Measurements from ENCODE around the gene PRKAR1A.
"Not testable (repeated sequence)": the region's sequence is repeated elsewhere in the genome, so short reads cannot be mapped to it uniquely, and the experiment has no call there.

PRKAR1A gene

DNA sequence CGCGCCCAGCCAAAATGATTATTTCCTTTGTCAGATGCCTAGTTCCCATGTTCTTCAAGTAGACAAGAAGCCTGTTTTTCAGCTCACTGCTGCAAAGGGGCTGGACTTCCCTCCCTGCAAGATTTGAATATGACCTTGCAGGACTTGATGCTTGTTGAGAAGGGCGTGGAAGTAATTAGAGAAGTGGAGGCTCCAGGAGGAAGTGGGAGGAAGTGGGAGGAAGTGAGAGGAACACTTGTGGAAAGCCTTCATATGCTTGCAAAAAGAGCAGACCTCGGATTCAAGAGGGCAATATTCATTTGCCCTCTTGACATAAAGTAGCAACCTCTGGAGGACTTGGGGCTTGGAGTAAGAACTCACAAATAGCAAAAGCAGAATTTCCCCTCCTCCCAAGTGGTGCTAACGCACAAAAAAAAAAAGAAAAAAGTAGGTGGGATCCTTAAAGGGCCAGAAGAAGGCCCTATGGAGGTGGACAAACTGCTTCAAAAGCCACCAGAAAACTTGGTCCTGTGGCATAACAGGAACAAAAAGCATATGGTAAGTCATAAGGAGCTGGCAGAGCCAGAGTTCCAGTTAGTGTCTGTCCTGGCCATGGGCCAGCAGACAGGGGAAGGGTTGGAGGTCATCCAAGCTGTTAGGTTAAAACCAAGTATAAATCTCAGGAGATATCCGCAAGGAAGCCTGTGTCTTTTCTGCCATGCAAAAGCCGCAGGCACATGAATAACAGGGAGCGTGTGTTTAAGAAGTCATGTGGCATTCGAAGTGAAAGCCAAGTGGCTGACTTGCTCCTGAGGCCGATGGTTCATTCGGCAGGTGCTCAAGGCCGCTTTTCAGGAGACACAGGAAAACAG lies 20.6 kb upstream of the PRKAR1A start:
- no peaks in the 10 kb centered on the region for H3K4me1 ChIP-seq (ENCODE audit: control insufficient read depth, insufficient read depth, low read length)
- no peaks in the 10 kb centered on the region for H3K36me3 ChIP-seq (ENCODE audit: control insufficient read depth in 2 of 2, insufficient read depth in 1 of 2, low read length in 2 of 2)
- no peak for TF ChIP-seq ZNF404 (tag by site-specific recombination; IDR thresholded peaks at IDR 0.05)
- no peak for TF ChIP-seq ZNF561 (tag by site-specific recombination; IDR thresholded peaks at IDR 0.05; ENCODE audit: borderline replicate concordance)
- TF ChIP-seq, protein P1, sequence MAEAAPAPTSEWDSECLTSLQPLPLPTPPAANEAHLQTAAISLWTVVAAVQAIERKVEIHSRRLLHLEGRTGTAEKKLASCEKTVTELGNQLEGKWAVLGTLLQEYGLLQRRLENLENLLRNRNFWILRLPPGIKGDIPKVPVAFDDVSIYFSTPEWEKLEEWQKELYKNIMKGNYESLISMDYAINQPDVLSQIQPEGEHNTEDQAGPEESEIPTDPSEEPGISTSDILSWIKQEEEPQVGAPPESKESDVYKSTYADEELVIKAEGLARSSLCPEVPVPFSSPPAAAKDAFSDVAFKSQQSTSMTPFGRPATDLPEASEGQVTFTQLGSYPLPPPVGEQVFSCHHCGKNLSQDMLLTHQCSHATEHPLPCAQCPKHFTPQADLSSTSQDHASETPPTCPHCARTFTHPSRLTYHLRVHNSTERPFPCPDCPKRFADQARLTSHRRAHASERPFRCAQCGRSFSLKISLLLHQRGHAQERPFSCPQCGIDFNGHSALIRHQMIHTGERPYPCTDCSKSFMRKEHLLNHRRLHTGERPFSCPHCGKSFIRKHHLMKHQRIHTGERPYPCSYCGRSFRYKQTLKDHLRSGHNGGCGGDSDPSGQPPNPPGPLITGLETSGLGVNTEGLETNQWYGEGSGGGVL (tag by site-specific recombination; IDR thresholded peaks at IDR 0.05) = no peak
- no peak for TF ChIP-seq OVOL3 (tag by site-specific recombination; IDR thresholded peaks at IDR 0.05)
- no peak for TF ChIP-seq ZBTB7A (tag by site-specific recombination; IDR thresholded peaks at IDR 0.05; ENCODE audit: low read depth)
- peak; percentile 81 for TF ChIP-seq ZFHX2 (tag by site-specific recombination; conservative IDR thresholded peaks at IDR 0.05)
- TF ChIP-seq SP7 (tag by site-specific recombination; IDR thresholded peaks at IDR 0.05) = no peak
- no peak for TF ChIP-seq ZNF341 (tag by site-specific recombination; IDR thresholded peaks at IDR 0.05; ENCODE audit: low read depth)
- TF ChIP-seq REPIN1 (tag by site-specific recombination; IDR thresholded peaks at IDR 0.05; ENCODE audit: low read depth) = no peak
- peak; percentile 79; the same call in 1 of the 2 replicates for TF ChIP-seq EGR2 (tag by site-specific recombination; IDR thresholded peaks at IDR 0.05; ENCODE audit: low read depth)
- ChIA-PET CTCF (no interaction called here), POLR2A (interaction anchor here (0.6 kb wide), 1 partner anchor 480 kb away, joined by 3 read pairs; no protein-coding TSS in a partner anchor)
- no peak overlapping the region for H3K4me3 ChIP-seq (ENCODE audit: low read depth, low read length)
- H3K9me3 ChIP-seq (ENCODE audit: control insufficient read depth, insufficient read depth, low read depth, low read length) = no peaks in the 10 kb centered on the region
- no peak overlapping the region for H3K27ac ChIP-seq (ENCODE audit: extremely low read depth, low read depth, low read length)

DNA sequence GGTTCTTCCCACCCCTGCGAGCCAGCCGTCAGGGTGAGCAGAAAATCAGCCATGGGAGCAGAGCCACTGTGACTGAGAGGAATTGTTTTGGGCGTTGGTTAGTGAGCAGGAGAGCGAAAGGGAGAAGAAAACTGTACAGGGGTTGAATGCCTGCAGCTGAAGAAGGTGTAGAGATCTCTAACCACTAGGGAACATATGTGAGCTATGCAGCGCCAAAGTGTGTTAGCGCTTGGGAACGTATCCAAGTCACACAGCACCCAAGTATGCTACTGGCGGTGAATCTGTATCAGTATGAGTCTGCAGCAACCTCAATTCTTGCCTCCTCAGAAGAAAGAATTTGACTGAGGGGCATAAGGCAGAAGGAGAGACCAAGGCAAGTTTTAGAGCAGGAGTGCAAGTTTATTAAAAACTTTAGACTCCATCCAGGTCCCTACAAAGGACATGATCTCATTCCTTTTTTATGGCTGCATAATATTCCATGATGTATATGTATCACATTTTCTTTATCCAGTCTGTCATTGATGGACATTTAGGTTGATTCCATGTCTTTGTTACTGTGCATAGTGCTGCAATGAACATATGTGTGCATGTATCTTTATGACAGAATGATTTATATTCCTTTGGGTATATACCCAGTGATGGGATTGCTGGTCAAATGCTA lies 19.7 kb upstream of the PRKAR1A start:
- H3K36me3 ChIP-seq (ENCODE audit: control insufficient read depth in 2 of 2, insufficient read depth in 1 of 2, low read length in 2 of 2); H3K4me1 ChIP-seq (ENCODE audit: control insufficient read depth, insufficient read depth, low read length); H3K4me3 ChIP-seq (ENCODE audit: low read depth, low read length); CTCF ChIA-PET; H3K27ac ChIP-seq (ENCODE audit: extremely low read depth, low read depth, low read length); H3K9me3 ChIP-seq (ENCODE audit: control insufficient read depth, insufficient read depth, low read depth, low read length); POLR2A ChIA-PET: not testable (repeated sequence)
- peak; percentile 81 for TF ChIP-seq ZNF146 (tag by site-specific recombination; IDR thresholded peaks at IDR 0.05)
- TF ChIP-seq, protein P2, sequence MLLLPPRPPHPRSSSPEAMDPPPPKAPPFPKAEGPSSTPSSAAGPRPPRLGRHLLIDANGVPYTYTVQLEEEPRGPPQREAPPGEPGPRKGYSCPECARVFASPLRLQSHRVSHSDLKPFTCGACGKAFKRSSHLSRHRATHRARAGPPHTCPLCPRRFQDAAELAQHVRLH (tag by site-specific recombination; IDR thresholded peaks at IDR 0.05) = peak; percentile 31; the same call in 1 of the 2 replicates

DNA sequence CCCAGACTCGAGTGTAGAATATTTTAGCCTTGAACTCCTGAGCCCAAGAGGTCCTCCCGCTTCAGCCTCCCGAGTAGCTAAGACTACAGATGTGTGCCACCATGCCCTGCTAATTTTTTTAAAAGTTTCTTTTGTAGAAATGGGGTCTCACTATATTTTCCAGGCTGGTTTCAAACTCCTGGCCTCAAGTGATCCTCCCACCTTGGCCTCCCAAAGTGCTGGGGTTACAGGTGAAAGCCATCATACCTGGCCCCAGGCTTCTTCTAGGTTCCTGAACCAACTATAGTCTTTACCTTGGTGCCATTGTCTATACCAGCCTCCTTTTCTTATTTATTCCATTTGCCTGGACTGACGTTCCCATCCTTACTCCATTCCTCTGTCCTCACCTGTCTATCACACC lies 17.1 kb upstream of the PRKAR1A start:
- no peaks in the 10 kb centered on the region for H3K36me3 ChIP-seq (ENCODE audit: control insufficient read depth in 2 of 2, insufficient read depth in 1 of 2, low read length in 2 of 2)
- CTCF ChIA-PET = interaction anchor here (0.7 to 0.9 kb wide), 2 partner anchors 52 to 256 kb away, joined by 3 to 4 read pairs; no protein-coding TSS in a partner anchor
- TF ChIP-seq ZNF544 (tag by site-specific recombination; IDR thresholded peaks at IDR 0.05) (no peak), ZNF843 (tag by site-specific recombination; IDR thresholded peaks at IDR 0.05) (no peak), KLF9 (tag by site-specific recombination; IDR thresholded peaks at IDR 0.05; ENCODE audit: low read depth) (no peak), KLF8 (tag by site-specific recombination; IDR thresholded peaks at IDR 0.05) (no peak), HOXA7 (CRISPR knock-in tag; IDR thresholded peaks at IDR 0.05; ENCODE audit: borderline replicate concordance) (no peak), ZBTB17 (tag by site-specific recombination; IDR thresholded peaks at IDR 0.05) (no peak), ZNF510 (tag by site-specific recombination; IDR thresholded peaks at IDR 0.05; ENCODE audit: insufficient replicate concordance) (no peak)
- TF ChIP-seq, protein P3, sequence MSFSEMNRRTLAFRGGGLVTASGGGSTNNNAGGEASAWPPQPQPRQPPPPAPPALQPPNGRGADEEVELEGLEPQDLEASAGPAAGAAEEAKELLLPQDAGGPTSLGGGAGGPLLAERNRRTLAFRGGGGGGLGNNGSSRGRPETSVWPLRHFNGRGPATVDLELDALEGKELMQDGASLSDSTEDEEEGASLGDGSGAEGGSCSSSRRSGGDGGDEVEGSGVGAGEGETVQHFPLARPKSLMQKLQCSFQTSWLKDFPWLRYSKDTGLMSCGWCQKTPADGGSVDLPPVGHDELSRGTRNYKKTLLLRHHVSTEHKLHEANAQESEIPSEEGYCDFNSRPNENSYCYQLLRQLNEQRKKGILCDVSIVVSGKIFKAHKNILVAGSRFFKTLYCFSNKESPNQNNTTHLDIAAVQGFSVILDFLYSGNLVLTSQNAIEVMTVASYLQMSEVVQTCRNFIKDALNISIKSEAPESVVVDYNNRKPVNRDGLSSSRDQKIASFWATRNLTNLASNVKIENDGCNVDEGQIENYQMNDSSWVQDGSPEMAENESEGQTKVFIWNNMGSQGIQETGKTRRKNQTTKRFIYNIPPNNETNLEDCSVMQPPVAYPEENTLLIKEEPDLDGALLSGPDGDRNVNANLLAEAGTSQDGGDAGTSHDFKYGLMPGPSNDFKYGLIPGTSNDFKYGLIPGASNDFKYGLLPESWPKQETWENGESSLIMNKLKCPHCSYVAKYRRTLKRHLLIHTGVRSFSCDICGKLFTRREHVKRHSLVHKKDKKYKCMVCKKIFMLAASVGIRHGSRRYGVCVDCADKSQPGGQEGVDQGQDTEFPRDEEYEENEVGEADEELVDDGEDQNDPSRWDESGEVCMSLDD (tag by site-specific recombination; IDR thresholded peaks at IDR 0.05) = no peak
- no peaks in the 10 kb centered on the region for H3K4me1 ChIP-seq (ENCODE audit: control insufficient read depth, insufficient read depth, low read length)
- no peak overlapping the region for H3K4me3 ChIP-seq (ENCODE audit: low read depth, low read length)
- POLR2A ChIA-PET = no interaction called here
- no peak overlapping the region for H3K27ac ChIP-seq (ENCODE audit: extremely low read depth, low read depth, low read length)
- no peaks in the 10 kb centered on the region for H3K9me3 ChIP-seq (ENCODE audit: control insufficient read depth, insufficient read depth, low read depth, low read length)

Measured in HEK293 (cell line).